ENCODE measurements around the gene ATP13A5. TPM values are rescaled to one million over a fixed set of nuclear protein-coding genes. Genes with fewer than 3 reads are reported as not detected.
A peak's percentile ranks its signal among the peaks of the same experiment; 100 is the strongest.

The ATP13A5 gene
- total RNA-seq, 1 donor from 2014 or later = 0.23 TPM

DNA sequence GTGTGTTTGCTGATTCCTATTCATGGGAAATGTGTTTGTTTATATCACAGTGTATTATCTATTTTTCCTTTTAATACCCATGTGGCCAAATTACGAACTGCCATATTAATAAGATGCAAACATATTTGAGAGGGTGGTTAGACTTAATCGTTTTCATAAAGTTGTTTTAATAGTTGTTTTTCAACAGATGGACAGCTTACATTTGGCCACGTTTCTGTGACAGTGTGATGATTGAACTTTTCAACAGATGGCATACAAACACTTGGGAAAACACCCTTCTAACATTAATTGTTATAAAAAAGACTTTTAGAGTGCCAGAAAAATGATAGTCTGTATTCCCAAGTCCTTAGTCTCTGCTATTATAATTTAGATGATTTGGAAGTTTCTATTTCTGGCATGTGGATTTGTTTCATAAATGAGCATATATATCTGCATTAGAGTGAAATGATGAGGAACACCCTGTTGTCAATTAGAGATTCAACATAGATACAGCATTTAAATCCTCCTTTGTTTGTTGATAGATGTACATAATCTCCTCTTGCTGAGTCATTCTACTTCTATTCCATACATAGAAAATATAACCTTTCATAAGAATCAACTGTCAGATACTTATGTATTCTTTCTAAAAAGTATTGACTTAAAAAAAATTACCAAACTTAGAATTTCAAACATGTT is 124.4 kb downstream of the ATP13A5 start:
- no peak overlapping the region for H3K4me3 Mint-ChIP-seq (ENCODE audit: unreplicated experiment)
- TF ChIP-seq, protein P1, sequence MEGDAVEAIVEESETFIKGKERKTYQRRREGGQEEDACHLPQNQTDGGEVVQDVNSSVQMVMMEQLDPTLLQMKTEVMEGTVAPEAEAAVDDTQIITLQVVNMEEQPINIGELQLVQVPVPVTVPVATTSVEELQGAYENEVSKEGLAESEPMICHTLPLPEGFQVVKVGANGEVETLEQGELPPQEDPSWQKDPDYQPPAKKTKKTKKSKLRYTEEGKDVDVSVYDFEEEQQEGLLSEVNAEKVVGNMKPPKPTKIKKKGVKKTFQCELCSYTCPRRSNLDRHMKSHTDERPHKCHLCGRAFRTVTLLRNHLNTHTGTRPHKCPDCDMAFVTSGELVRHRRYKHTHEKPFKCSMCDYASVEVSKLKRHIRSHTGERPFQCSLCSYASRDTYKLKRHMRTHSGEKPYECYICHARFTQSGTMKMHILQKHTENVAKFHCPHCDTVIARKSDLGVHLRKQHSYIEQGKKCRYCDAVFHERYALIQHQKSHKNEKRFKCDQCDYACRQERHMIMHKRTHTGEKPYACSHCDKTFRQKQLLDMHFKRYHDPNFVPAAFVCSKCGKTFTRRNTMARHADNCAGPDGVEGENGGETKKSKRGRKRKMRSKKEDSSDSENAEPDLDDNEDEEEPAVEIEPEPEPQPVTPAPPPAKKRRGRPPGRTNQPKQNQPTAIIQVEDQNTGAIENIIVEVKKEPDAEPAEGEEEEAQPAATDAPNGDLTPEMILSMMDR (IDR thresholded peaks at IDR 0.05; ENCODE audit: unreplicated experiment) = no peak
- peaks cover 1% of the 10 kb centered on the region for H3K36me3 Mint-ChIP-seq (ENCODE audit: low read depth, unreplicated experiment)
- no peaks in the 10 kb centered on the region for H3K27me3 Mint-ChIP-seq (ENCODE audit: unreplicated experiment)
- no peak overlapping the region for H3K27ac Mint-ChIP-seq (ENCODE audit: unreplicated experiment)
- no peaks in the 10 kb centered on the region for H3K4me1 Mint-ChIP-seq (ENCODE audit: unreplicated experiment)
- H3K9me3 Mint-ChIP-seq (ENCODE audit: unreplicated experiment) = peaks cover 2% of the 10 kb centered on the region
- no peak for DNase-seq (ENCODE audit: low spot score)

DNA sequence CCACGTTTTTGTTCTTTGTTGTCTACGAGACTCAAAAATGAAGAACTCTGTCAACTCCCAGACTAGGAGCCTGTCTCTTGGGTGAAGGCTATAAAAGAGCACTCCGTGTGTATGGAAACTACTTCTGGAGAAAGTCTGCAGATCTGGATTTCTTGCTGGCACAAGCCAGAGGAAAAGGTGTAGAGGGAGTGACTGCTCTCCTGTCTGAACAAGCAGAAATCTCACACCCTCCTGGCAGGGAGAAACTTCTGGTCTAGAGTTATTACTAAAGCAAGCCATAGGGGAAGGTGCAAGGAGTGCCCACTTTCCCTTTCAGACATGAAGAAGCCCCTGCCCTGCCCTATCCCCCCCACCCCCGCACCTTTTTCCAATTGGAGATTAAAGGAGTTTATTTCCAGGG is 128.1 kb downstream of the ATP13A5 start:
- TF ChIP-seq, protein P1 (IDR thresholded peaks at IDR 0.05; ENCODE audit: unreplicated experiment) = no peak
- Mint-ChIP-seq H3K4me3 (ENCODE audit: unreplicated experiment) (no peak overlapping the region), H3K9me3 (ENCODE audit: unreplicated experiment) (peaks cover 4% of the 10 kb centered on the region), H3K27ac (ENCODE audit: unreplicated experiment) (no peak overlapping the region), H3K27me3 (ENCODE audit: unreplicated experiment) (no peaks in the 10 kb centered on the region), H3K4me1 (ENCODE audit: unreplicated experiment) (no peaks in the 10 kb centered on the region), H3K36me3 (ENCODE audit: low read depth, unreplicated experiment) (peaks cover 4% of the 10 kb centered on the region)
- no peak for DNase-seq (ENCODE audit: low spot score)

DNA sequence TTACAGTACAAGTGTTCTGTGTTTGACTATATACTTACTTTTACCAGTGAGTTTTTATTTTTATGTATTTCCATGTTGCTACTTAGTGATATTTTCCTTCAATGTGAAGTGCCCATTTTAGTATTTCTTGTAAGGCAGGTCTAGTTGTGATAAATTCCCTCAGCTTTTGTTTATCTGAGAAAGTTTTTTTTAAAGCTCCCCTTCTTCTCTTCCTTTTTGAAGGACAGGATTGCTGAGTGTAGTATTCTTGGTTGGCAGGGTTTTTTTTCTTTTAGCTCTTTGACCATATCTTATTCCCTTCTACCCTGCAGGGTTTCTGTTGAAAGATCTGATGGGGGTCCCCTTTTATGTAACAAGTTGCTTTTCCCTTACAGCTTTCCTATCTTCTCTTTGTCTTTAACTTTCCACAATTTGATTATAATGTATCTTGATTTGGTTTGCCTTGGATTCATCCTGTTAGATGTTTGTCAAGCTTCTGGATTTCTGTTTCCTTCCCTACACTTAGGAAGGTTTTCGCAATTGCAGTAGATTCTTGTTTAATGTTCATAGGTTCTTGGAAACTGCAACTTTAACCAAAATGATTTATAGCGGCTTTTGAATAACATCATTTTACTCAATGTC is 129.6 kb downstream of the ATP13A5 start:
- TF ChIP-seq, protein P1 (IDR thresholded peaks at IDR 0.05; ENCODE audit: unreplicated experiment) = no peak
- no peak for DNase-seq (ENCODE audit: low spot score)
- no peak overlapping the region for H3K27ac Mint-ChIP-seq (ENCODE audit: unreplicated experiment)
- no peaks in the 10 kb centered on the region for H3K4me1 Mint-ChIP-seq (ENCODE audit: unreplicated experiment)
- peaks cover 4% of the 10 kb centered on the region for H3K36me3 Mint-ChIP-seq (ENCODE audit: low read depth, unreplicated experiment)
- H3K9me3 Mint-ChIP-seq (ENCODE audit: unreplicated experiment) = peaks cover 4% of the 10 kb centered on the region
- H3K4me3 Mint-ChIP-seq (ENCODE audit: unreplicated experiment) = no peak overlapping the region
- H3K27me3 Mint-ChIP-seq (ENCODE audit: unreplicated experiment) = no peaks in the 10 kb centered on the region

DNA sequence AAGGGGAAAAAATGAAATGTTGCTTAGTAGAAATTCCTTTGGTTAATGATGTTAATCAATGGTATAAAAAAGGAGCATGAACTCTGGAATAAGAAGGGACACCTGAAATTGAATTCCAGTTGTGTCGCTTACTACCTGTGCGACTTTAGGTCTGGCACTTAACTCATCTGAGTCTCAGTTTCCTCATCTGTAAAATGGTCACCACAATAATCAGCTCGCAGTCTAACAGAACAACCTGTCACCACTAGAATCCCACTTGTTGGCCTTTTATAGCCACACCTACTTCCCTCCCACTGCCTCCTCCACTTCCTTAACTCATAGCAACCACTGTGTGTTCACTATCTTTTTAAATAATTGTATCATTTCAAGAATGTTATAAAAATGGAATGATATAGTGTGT is 135.0 kb downstream of the ATP13A5 start:
- H3K27me3 Mint-ChIP-seq (ENCODE audit: unreplicated experiment) = no peaks in the 10 kb centered on the region
- H3K27ac Mint-ChIP-seq (ENCODE audit: unreplicated experiment) = no peak overlapping the region
- DNase-seq (ENCODE audit: low spot score) = no peak
- H3K9me3 Mint-ChIP-seq (ENCODE audit: unreplicated experiment) = no peaks in the 10 kb centered on the region
- no peaks in the 10 kb centered on the region for H3K36me3 Mint-ChIP-seq (ENCODE audit: low read depth, unreplicated experiment)
- TF ChIP-seq, protein P1 (IDR thresholded peaks at IDR 0.05; ENCODE audit: unreplicated experiment) = no peak
- H3K4me1 Mint-ChIP-seq (ENCODE audit: unreplicated experiment) = peaks cover 3% of the 10 kb centered on the region
- H3K4me3 Mint-ChIP-seq (ENCODE audit: unreplicated experiment) = no peak overlapping the region

DNA sequence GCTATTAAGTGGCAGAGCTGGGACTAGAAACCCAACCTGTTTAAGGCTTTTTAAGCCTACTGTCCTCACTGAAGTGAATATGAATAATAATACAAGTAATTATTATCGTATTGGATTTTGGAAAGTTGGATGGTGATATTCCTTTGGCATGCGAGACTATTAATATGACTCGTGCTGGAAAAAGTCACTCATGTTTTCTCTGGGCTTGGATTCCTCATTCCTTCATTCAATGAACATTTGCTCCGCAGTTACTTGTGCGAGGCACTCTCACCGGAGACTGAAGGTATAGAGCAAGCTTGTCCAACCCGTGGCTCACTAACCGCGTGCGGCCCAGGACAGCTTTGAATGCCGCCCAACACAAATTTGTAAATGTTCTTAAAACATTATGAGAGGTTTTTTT is 136.8 kb downstream of the ATP13A5 start:
- TF ChIP-seq, protein P1 (IDR thresholded peaks at IDR 0.05; ENCODE audit: unreplicated experiment) = no peak
- H3K27me3 Mint-ChIP-seq (ENCODE audit: unreplicated experiment) = no peaks in the 10 kb centered on the region
- no peak for DNase-seq (ENCODE audit: low spot score)

More for the DNA sequence above, 136.8 kb downstream of the ATP13A5 start:
- Mint-ChIP-seq H3K36me3 (ENCODE audit: low read depth, unreplicated experiment) (no peaks in the 10 kb centered on the region), H3K9me3 (ENCODE audit: unreplicated experiment) (no peaks in the 10 kb centered on the region), H3K27ac (ENCODE audit: unreplicated experiment) (no peak overlapping the region), H3K4me3 (ENCODE audit: unreplicated experiment) (peak overlapping the region; percentile 75), H3K4me1 (ENCODE audit: unreplicated experiment) (peaks cover 6% of the 10 kb centered on the region)

All from endothelial cell (in vitro differentiated cells).